PC-9 (cell line): Measurements from ENCODE around the gene PLXDC2. TPM values are rescaled to one million over a fixed set of nuclear protein-coding genes. Genes with fewer than 3 reads are reported as not detected.

Source experiments
- BruUV-seq: library from RNA; stranded (reverse); fragments of 400-500 nt; replicated peaks from 2 replicates; lab custom pipeline; 2021; lab: Mats Ljungman, UMichigan
- CTCF ChIA-PET: fragments of 300-600 bp; sonication (Branson Sonifier 250); formaldehyde crosslinking; loops from one replicate; lab custom pipeline; 2022; ENCODE audit warnings: antibody characterized with exemption; lab: Charles Lee
- POLR2A ChIA-PET: fragments of 300-600 bp; sonication (Branson Sonifier 250); formaldehyde crosslinking; loops from one replicate; lab custom pipeline; 2022; ENCODE audit warnings: antibody characterized with exemption; ENCODE audit not compliant: unreplicated experiment; lab: Charles Lee
- DNase-seq, 2 experiments: peaks; one replicate each; pipeline versions ENCODE4 v3.0.0 to v3.0.0-alpha.2; 2015 to 2022; ENCODE audit warnings: mixed read lengths in 1 of 2
- H2AFZ ChIP-seq: fragments of 200-600 bp; sonication (generic); 2 replicates; pipeline ENCODE4 v1.8.1; 2017; ENCODE audit warnings: antibody characterized with exemption
- H3F3A ChIP-seq: fragments of 200-600 bp; sonication (generic); 2 replicates; pipeline ENCODE4 v1.8.1; 2017; ENCODE audit warnings: antibody characterized with exemption, mild to moderate bottlenecking, low read depth; ENCODE audit not compliant: insufficient read depth
- H3K27ac ChIP-seq: fragments of 200-600 bp; sonication (generic); 2 replicates; pipeline ENCODE4 v1.6.1; 2016; ENCODE audit warnings: mixed run types
- H3K27me3 ChIP-seq: fragments of 200-600 bp; sonication (generic); 2 replicates; pipeline ENCODE4 v1.6.1; 2016; ENCODE audit warnings: low read depth, mixed run types; ENCODE audit not compliant: insufficient read depth
- H3K36me3 ChIP-seq: fragments of 200-600 bp; sonication (generic); 2 replicates; pipeline ENCODE4 v1.6.1; 2016; ENCODE audit warnings: low read depth, mixed run types
- H3K4me1 ChIP-seq: fragments of 200-600 bp; sonication (generic); replicated peaks from 2 replicates; pipeline ENCODE4 v1.6.1; 2016; ENCODE audit warnings: mixed run types; ENCODE audit not compliant: insufficient read depth
- H3K4me2 ChIP-seq: fragments of 200-600 bp; sonication (generic); 2 replicates; pipeline ENCODE4 v1.6.1; 2017; ENCODE audit warnings: mixed run types
- H3K4me3 ChIP-seq: fragments of 200-600 bp; sonication (generic); 2 replicates; pipeline ENCODE4 v1.6.1; 2016; ENCODE audit warnings: mixed run types
- H3K79me2 ChIP-seq: fragments of 200-600 bp; sonication (generic); 2 replicates; pipeline ENCODE4 v1.6.1; 2017; ENCODE audit warnings: low read depth, mixed run types
- H3K9me2 ChIP-seq: fragments of 200-600 bp; sonication (generic); 2 replicates; pipeline ENCODE4 v1.8.1; 2017; ENCODE audit warnings: mild to moderate bottlenecking; ENCODE audit not compliant: insufficient read depth
- H3K9me3 ChIP-seq: fragments of 200-600 bp; sonication (generic); 2 replicates; pipeline ENCODE4 v1.8.1; 2016; ENCODE audit warnings: low read depth; ENCODE audit not compliant: insufficient read depth
- H4K20me1 ChIP-seq: fragments of 200-600 bp; sonication (generic); 2 replicates; pipeline ENCODE4 v1.8.1; 2017; ENCODE audit not compliant: insufficient read depth
- EZH2 ChIP-seq: fragments of 200-600 bp; sonication (generic); IDR thresholded peaks from 2 replicates; pipeline ENCODE4 v1.8.0; 2017; ENCODE audit warnings: antibody characterized with exemption, low read depth
- intact Hi-C: fragments of 100-400 bp; cut with micrococcal nuclease; formaldehyde crosslinking; loops from one replicate; pipeline ENCODE4 v1.10.0; 2022; ENCODE audit not compliant: unreplicated experiment
- total RNA-seq: library from RNA; stranded (reverse); gene quantifications from 2 replicates; pipeline ENCODE4 v1.2.3, GENCODE V29; 2021
- TF ChIP-seq, protein P1 (sequence below): fragments of 200-600 bp; sonication (generic); conservative IDR thresholded peaks from 2 replicates; pipeline ENCODE4 v1.6.1; 2017; ENCODE audit warnings: mixed run types, antibody characterized with exemption, mild to moderate bottlenecking, moderate library complexity

Gene PLXDC2
- total RNA-seq, 1 experiment from 2014 or later, result not detected

DNA sequence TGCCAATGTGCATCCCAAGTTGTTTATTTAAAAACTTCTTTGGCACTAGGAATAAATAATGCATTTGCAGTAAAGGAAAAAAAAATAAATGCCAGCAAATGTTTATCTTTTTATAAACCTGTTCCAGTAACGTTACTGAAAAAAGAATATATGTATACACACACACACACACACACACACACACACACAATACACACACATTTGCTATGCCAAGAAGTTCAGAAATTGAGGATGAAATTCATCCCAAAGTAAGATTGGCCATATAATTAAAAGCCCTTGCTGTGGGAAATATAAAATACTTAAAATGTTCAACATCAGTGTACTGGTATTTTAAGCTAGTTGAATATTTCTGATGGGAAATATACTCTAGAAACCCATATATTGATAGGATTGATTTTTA is 2.6 kb downstream of the PLXDC2 start:
- no peak overlapping the region for H3K4me2 ChIP-seq
- no peak overlapping the region for H3K27ac ChIP-seq
- H3K4me3 ChIP-seq, result no peak overlapping the region
- no peaks in the 10 kb centered on the region for H3K27me3 ChIP-seq
- H3K9me2 ChIP-seq, result no peaks in the 10 kb centered on the region
- no peak for DNase-seq
- ChIA-PET POLR2A (no interaction called here), CTCF (no interaction called here)
- H3K36me3 ChIP-seq, result no peaks in the 10 kb centered on the region
- TF ChIP-seq, protein P1, sequence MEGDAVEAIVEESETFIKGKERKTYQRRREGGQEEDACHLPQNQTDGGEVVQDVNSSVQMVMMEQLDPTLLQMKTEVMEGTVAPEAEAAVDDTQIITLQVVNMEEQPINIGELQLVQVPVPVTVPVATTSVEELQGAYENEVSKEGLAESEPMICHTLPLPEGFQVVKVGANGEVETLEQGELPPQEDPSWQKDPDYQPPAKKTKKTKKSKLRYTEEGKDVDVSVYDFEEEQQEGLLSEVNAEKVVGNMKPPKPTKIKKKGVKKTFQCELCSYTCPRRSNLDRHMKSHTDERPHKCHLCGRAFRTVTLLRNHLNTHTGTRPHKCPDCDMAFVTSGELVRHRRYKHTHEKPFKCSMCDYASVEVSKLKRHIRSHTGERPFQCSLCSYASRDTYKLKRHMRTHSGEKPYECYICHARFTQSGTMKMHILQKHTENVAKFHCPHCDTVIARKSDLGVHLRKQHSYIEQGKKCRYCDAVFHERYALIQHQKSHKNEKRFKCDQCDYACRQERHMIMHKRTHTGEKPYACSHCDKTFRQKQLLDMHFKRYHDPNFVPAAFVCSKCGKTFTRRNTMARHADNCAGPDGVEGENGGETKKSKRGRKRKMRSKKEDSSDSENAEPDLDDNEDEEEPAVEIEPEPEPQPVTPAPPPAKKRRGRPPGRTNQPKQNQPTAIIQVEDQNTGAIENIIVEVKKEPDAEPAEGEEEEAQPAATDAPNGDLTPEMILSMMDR, result no peak
- TF ChIP-seq EZH2, result no peak
- no peaks in the 10 kb centered on the region for H4K20me1 ChIP-seq
- H3K4me1 ChIP-seq, result no peaks in the 10 kb centered on the region
- no peak overlapping the region for H2AFZ ChIP-seq
- no peaks in the 10 kb centered on the region for H3K79me2 ChIP-seq
- H3K9me3 ChIP-seq, result no peaks in the 10 kb centered on the region
- no TSS peak for BruUV-seq
- intact Hi-C loops, result loop anchor here (2.0 kb wide), 1 partner anchor 1036 kb away; no protein-coding TSS in a partner anchor
- H3F3A ChIP-seq, result no peaks in the 10 kb centered on the region

DNA sequence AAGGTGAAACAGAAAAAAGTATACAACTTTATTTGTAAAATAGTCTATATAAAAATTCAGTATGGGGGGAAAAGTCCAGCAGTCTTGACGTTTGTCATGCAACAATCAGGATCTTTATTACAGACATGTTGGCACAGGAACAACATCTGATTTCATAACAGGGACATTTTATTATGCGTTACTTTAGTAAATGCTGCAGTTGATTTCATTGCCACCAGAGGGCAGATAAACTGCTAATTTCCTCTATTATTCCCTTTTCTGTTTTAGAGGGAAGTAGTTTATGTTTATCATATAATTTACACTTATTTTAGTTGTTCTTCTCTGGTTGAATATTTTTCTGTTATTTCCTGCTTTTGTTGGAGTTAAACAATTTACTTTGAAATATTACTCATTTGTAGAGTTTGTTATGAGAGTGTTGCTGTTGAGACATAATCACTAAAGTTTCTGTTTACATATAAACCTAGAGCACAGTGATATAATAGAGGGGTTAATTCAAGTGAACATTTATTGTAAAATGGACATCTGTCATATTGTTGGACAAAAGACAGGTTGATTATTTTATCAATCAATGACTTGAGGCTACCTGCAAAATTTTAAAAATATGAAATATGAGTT is 3.3 kb downstream of the PLXDC2 start:
- Histone ChIP-seq H3K4me1 (no peaks in the 10 kb centered on the region), H3F3A (no peaks in the 10 kb centered on the region), H3K27ac (no peak overlapping the region), H3K4me3 (no peak overlapping the region), H3K36me3 (no peaks in the 10 kb centered on the region), H3K9me3 (no peaks in the 10 kb centered on the region), H3K9me2 (no peaks in the 10 kb centered on the region), H3K79me2 (no peaks in the 10 kb centered on the region), H4K20me1 (no peaks in the 10 kb centered on the region), H3K27me3 (no peaks in the 10 kb centered on the region), H3K4me2 (no peak overlapping the region), H2AFZ (no peak overlapping the region)
- no TSS peak for BruUV-seq
- no peak for DNase-seq
- ChIA-PET POLR2A (no interaction called here), CTCF (no interaction called here)
- TF ChIP-seq, protein P1, result peak; percentile 69
- TF ChIP-seq EZH2, result no peak
- intact Hi-C loops, result loop anchor here (2.0 kb wide), 1 partner anchor 1035 kb away; no protein-coding TSS in a partner anchor

DNA sequence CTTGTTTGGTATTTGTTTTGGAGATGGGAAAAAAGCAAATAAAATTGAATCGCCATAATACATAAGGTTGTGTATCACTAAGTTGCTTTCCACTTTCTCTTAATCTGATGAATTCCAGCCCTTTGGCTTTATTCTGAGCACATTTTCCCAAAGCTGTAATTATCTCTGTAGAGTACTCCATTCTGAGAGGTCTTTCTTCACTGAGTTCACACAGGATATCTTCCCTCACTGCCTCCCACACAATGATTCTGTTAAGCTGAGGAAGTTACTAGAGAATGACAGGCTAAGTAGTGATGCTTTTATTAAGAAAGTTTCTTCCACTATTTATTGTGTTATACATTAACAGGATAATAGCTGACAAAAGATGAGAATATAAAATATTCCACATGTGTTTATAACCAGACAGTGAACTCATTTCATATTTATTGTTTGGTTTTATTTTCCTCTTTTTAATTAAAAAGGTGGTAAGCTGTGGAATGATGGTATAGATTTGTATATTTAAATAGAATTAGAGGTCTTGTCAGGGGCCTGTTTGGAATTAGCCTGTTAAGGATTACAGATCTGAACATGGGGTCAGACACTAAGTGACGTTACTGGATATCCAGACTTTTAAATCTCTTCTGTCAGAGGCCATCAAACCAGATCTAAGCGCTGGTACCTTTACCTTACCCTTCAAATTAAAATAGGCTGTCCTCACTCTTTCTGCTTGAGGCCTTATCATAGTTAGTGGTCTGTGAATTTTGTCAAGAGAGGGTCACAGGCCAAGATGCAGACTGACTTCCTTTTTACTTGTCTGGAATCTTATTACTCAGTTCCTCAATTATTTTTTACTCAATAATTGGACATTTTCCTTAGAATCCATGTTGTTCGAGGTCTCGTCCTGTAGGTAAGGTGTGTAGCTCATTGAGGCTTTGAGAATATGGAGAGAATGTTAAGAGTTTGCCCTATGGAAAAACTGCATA is 8.4 kb downstream of the PLXDC2 start:
- Histone ChIP-seq H3K4me2 (no peak overlapping the region), H4K20me1 (no peaks in the 10 kb centered on the region), H3K4me1 (no peaks in the 10 kb centered on the region), H3K9me3 (no peaks in the 10 kb centered on the region), H3K27ac (no peak overlapping the region), H3K9me2 (no peaks in the 10 kb centered on the region), H3K36me3 (no peaks in the 10 kb centered on the region), H2AFZ (no peak overlapping the region), H3K27me3 (no peaks in the 10 kb centered on the region; the same call in 1 of the 2 replicates), H3F3A (no peaks in the 10 kb centered on the region), H3K79me2 (no peaks in the 10 kb centered on the region), H3K4me3 (no peak overlapping the region)
- TF ChIP-seq, protein P1, result no peak
- TF ChIP-seq EZH2, result no peak
- BruUV-seq, result no TSS peak
- no peak for DNase-seq
- intact Hi-C loops, result no loop called here
- ChIA-PET POLR2A (no interaction called here), CTCF (no interaction called here)
